ENCODE results near the gene MCC.

MCC gene

GRCh38 chr5:113240951-113241726, 247.1 kb downstream of the MCC start:
- no peak for DNase-seq

- DNase-seq = no peak
Measured at GRCh38 chr5:113240032-113240431, 248.2 kb downstream of the MCC start.

GRCh38 chr5:113237893-113238292, 250.4 kb downstream of the MCC start:
- DNase-seq = no peak

- no peak for DNase-seq
Measured at GRCh38 chr5:113236536-113237288, 251.5 kb downstream of the MCC start.

- no peak for DNase-seq
Measured at GRCh38 chr5:113235884-113236283, 252.4 kb downstream of the MCC start.

- DNase-seq = no peak
Measured at GRCh38 chr5:113234546-113234945, 253.7 kb downstream of the MCC start.

- no peak for DNase-seq
Measured at GRCh38 chr5:113233606-113234005, 254.6 kb downstream of the MCC start.

GRCh38 chr5:113232667-113233066, 255.6 kb downstream of the MCC start:
- DNase-seq = no peak

- DNase-seq = no peak
Measured at GRCh38 chr5:113232221-113232620, 256.0 kb downstream of the MCC start.

GRCh38 chr5:113231653-113232000, 256.6 kb downstream of the MCC start:
- no peak for DNase-seq

- DNase-seq = no peak
Measured at GRCh38 chr5:113230711-113231652, 257.3 kb downstream of the MCC start.

GRCh38 chr5:113227798-113228197, 260.5 kb downstream of the MCC start:
- DNase-seq = no peak

- DNase-seq = no peak
Measured at GRCh38 chr5:113226116-113226736, 262.0 kb downstream of the MCC start.

- DNase-seq = no peak
Measured at GRCh38 chr5:113225259-113225658, 263.0 kb downstream of the MCC start.

GRCh38 chr5:113224605-113225065, 263.6 kb downstream of the MCC start:
- no peak for DNase-seq

- no peak for DNase-seq
Measured at GRCh38 chr5:113223831-113224604, 264.2 kb downstream of the MCC start.

- DNase-seq = no peak
Measured at GRCh38 chr5:113223315-113223714, 264.9 kb downstream of the MCC start.

GRCh38 chr5:113221294-113222176, 266.7 kb downstream of the MCC start:
- DNase-seq = no peak

GRCh38 chr5:113219695-113220094, 268.6 kb downstream of the MCC start:
- no peak for DNase-seq

- DNase-seq = no peak
Measured at GRCh38 chr5:113218906-113219517, 269.2 kb downstream of the MCC start.

Measured in activated naive CD4-positive, alpha-beta T cell treated with Interleukin-2 at 50 U/mL for 16 hours (primary cell).